ENCODE data around the gene TNPO1. TPM values are rescaled to one million over a fixed set of nuclear protein-coding genes. Genes with fewer than 3 reads are reported as not detected.

TNPO1 gene
- total and polyA plus RNA-seq, 2 of the 8 experiments (the other 6 are each of a cell fraction or from before 2014, with no cell fraction given), result 38.5 to 211 TPM

- Histone ChIP-seq H3K27me3 (replicated peaks in 1 of 4; ENCODE audit: control insufficient read depth in 3 of 4, extremely low read depth in 1 of 4, insufficient read depth in 3 of 4, low read length in 3 of 4) (no peaks in the 10 kb centered on the region), H3K23me2 (ENCODE audit: low read depth, low read length) (peaks cover 6% of the 10 kb centered on the region; the same call in 1 of the 2 replicates), H3K4me3 (ENCODE audit: extremely low read depth in 1 of 4, insufficient read depth in 2 of 4, low read depth in 3 of 4, low read length in 4 of 4) (peak overlapping the region; percentile 76 to 87 (median 81)), H3K79me1 (ENCODE audit: low read depth, low read length) (no peaks in the 10 kb centered on the region), H3K9me3 (ENCODE audit: insufficient read depth in 2 of 2, low read depth in 1 of 2, low read length in 1 of 2) (no peaks in the 10 kb centered on the region), H2BK12ac (ENCODE audit: low read depth, low read length) (no peak overlapping the region), H3K4ac (replicated peaks; ENCODE audit: insufficient read length, low read depth, low read length) (no peak overlapping the region), H2BK15ac (ENCODE audit: low read length) (no peak overlapping the region), H2BK20ac (ENCODE audit: low read length) (no peak overlapping the region), H3K4me2 (ENCODE audit: insufficient read depth in 1 of 2, low read depth in 2 of 2, low read length in 2 of 2) (peak overlapping the region; percentile 86 to 94), H4K8ac (ENCODE audit: extremely low read depth, insufficient read depth, low read length) (no peak overlapping the region), H3K79me2 (ENCODE audit: control insufficient read depth in 1 of 2, insufficient read depth in 2 of 2, low read length in 2 of 2) (peaks cover 0 to 28% of the 10 kb centered on the region in 2 experiments; a peak in 2 of 4 replicates), H2AK5ac (ENCODE audit: low read depth, low read length) (no peak overlapping the region), H3K56ac (replicated peaks; ENCODE audit: insufficient read length, low read depth, low read length) (no peak overlapping the region), H2BK120ac (replicated peaks; ENCODE audit: low read depth, low read length) (no peak overlapping the region), H4K20me1 (replicated peaks in 1 of 2; ENCODE audit: control insufficient read depth in 1 of 2, insufficient read depth in 2 of 2, low read length in 2 of 2) (no peaks in the 10 kb centered on the region), H2AFZ (ENCODE audit: low read length) (no peak overlapping the region), H3K27ac (ENCODE audit: low read depth, low read length) (no peak overlapping the region), H3K4me1 (replicated peaks in 1 of 4; ENCODE audit: control insufficient read depth in 3 of 4, insufficient read depth in 4 of 4, low read length in 3 of 4) (peaks cover 0 to 6% (median 1%) of the 10 kb centered on the region in 4 experiments; a peak in 5 of 7 replicates), H3K23ac (ENCODE audit: insufficient read length) (no peak overlapping the region), H3K9ac (replicated peaks in 1 of 4; ENCODE audit: extremely low read depth in 1 of 4, low read depth in 3 of 4, low read length in 3 of 4) (0 out of 7 replicates have a peak overlapping the region, but pooled peaks of 1 of the 4 experiments have one; percentile 90), H3K14ac (ENCODE audit: insufficient read length) (no peak overlapping the region), H3K36me3 (ENCODE audit: control insufficient read depth in 2 of 4, insufficient read depth in 4 of 4, low read length in 3 of 4) (no peaks in the 10 kb centered on the region), H2BK5ac (ENCODE audit: low read depth, low read length) (no peak overlapping the region), H4K5ac (ENCODE audit: insufficient read length, low read depth, low read length) (no peak overlapping the region), H4K91ac (replicated peaks; ENCODE audit: insufficient read length, low read length) (no peak overlapping the region), H3K18ac (ENCODE audit: extremely low read depth, low read length) (no peak overlapping the region)
- 41% methylated on average over 6 of the region's 6 CpGs; no CpG with 5 or more reads in 1 of the 2 experiments for WGBS, 2 experiments (ENCODE audit: extremely low coverage in 1 of 2, insufficient coverage in 1 of 2, insufficient read length in 1 of 2, insufficient replicate concordance in 2 of 2, low coverage in 1 of 2, low lambda C conversion rate in 2 of 2, missing lambda C conversion rate in 1 of 2)
- ChIA-PET POLR2A (ENCODE audit: partially characterized antibody) (interaction anchor here (1.2 to 2.8 kb wide), 6 partner anchors 8 to 498 kb away, joined by 3 to 18 read pairs (median 4); partner anchors contain the start of genes MRPS27 and PTCD2), CTCF (ENCODE audit: partially characterized antibody) (interaction anchor here (0.9 to 4.0 kb wide), 14 partner anchors 9 to 299 kb away, joined by 3 to 25 read pairs (median 4); no protein-coding TSS in a partner anchor)
- no peak for DNase-seq (ENCODE audit: low read depth in 1 of 2, low spot score in 2 of 2)
- TF ChIP-seq HDAC2 (IDR thresholded peaks at IDR 0.05; ENCODE audit: borderline replicate concordance in 1 of 2, low read depth in 2 of 2, low read length in 2 of 2) (no peak), NRF1 (IDR thresholded peaks at IDR 0.05; ENCODE audit: low read depth, low read length) (no peak), TBP (IDR thresholded peaks at IDR 0.05; ENCODE audit: low read depth, low read length) (no peak)
- FAIRE-seq, result no peak
Measured at GRCh38 chr5:72817671-72818266, 1.3 kb downstream of the TNPO1 start.

Measured in H1 (cell line).